ENCODE data around the gene CAMK1G. TPM values are rescaled to one million over a fixed set of nuclear protein-coding genes. Genes with fewer than 3 reads are reported as not detected.
A peak's percentile ranks its signal among the peaks of the same experiment; 100 is the strongest.

Gene CAMK1G
- total and polyA plus RNA-seq, 10 of the 15 experiments (the other 5 are each of a cell fraction or from before 2014, with no cell fraction given) = 0.18 to 0.20 TPM; not detected in 8

DNA sequence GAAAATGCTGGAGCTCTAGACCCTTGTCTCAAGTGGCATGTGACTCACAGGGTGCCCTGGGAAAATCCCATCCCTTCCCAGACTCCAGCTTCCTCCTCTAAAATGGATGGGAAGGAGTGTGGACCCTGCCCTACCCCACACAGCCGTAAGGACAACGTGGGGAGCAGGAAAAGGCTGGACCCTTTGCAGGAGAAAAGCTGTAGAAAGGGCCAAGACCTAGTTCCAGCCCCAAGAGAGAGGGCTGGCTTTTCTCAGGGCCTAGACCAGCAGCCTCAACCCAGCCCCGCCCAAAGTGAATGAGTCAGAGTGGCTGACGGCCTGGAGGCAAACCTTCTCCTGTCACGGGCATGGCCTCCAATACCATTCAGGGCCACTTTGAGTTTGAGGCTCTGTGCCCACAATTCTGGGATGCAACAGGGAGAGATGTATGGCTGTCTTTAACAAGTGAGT, 67.6 kb downstream of the CAMK1G start (continued):
- no peak for TF ChIP-seq MXI1 (IDR thresholded peaks at IDR 0.05; ENCODE audit: low read depth, low read length)
- TF ChIP-seq, protein P1, sequence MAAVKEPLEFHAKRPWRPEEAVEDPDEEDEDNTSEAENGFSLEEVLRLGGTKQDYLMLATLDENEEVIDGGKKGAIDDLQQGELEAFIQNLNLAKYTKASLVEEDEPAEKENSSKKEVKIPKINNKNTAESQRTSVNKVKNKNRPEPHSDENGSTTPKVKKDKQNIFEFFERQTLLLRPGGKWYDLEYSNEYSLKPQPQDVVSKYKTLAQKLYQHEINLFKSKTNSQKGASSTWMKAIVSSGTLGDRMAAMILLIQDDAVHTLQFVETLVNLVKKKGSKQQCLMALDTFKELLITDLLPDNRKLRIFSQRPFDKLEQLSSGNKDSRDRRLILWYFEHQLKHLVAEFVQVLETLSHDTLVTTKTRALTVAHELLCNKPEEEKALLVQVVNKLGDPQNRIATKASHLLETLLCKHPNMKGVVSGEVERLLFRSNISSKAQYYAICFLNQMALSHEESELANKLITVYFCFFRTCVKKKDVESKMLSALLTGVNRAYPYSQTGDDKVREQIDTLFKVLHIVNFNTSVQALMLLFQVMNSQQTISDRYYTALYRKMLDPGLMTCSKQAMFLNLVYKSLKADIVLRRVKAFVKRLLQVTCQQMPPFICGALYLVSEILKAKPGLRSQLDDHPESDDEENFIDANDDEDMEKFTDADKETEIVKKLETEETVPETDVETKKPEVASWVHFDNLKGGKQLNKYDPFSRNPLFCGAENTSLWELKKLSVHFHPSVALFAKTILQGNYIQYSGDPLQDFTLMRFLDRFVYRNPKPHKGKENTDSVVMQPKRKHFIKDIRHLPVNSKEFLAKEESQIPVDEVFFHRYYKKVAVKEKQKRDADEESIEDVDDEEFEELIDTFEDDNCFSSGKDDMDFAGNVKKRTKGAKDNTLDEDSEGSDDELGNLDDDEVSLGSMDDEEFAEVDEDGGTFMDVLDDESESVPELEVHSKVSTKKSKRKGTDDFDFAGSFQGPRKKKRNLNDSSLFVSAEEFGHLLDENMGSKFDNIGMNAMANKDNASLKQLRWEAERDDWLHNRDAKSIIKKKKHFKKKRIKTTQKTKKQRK (IDR thresholded peaks at IDR 0.05; ENCODE audit: low read depth, low read length) = no peak
- TF ChIP-seq RAD21 (IDR thresholded peaks at IDR 0.05; ENCODE audit: insufficient read depth, low read depth, low read length) = no peak
- TF ChIP-seq POLR2AphosphoS5 (IDR thresholded peaks at IDR 0.05; ENCODE audit: low read length) = no peak
- TF ChIP-seq CREM (IDR thresholded peaks at IDR 0.05; ENCODE audit: low read depth) = no peak
- TF ChIP-seq BCL11A (IDR thresholded peaks at IDR 0.05; ENCODE audit: low read depth, low read length) = no peak
- TF ChIP-seq, protein P2, sequence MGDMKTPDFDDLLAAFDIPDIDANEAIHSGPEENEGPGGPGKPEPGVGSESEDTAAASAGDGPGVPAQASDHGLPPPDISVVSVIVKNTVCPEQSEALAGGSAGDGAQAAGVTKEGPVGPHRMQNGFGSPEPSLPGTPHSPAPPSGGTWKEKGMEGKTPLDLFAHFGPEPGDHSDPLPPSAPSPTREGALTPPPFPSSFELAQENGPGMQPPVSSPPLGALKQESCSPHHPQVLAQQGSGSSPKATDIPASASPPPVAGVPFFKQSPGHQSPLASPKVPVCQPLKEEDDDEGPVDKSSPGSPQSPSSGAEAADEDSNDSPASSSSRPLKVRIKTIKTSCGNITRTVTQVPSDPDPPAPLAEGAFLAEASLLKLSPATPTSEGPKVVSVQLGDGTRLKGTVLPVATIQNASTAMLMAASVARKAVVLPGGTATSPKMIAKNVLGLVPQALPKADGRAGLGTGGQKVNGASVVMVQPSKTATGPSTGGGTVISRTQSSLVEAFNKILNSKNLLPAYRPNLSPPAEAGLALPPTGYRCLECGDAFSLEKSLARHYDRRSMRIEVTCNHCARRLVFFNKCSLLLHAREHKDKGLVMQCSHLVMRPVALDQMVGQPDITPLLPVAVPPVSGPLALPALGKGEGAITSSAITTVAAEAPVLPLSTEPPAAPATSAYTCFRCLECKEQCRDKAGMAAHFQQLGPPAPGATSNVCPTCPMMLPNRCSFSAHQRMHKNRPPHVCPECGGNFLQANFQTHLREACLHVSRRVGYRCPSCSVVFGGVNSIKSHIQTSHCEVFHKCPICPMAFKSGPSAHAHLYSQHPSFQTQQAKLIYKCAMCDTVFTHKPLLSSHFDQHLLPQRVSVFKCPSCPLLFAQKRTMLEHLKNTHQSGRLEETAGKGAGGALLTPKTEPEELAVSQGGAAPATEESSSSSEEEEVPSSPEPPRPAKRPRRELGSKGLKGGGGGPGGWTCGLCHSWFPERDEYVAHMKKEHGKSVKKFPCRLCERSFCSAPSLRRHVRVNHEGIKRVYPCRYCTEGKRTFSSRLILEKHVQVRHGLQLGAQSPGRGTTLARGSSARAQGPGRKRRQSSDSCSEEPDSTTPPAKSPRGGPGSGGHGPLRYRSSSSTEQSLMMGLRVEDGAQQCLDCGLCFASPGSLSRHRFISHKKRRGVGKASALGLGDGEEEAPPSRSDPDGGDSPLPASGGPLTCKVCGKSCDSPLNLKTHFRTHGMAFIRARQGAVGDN (IDR thresholded peaks at IDR 0.05) = peak; percentile 57; the same call in 1 of the 2 replicates
- 0 out of 2 replicates have a peak, but pooled peaks have one; percentile 21 for TF ChIP-seq MTA2 (IDR thresholded peaks at IDR 0.05; ENCODE audit: low read depth)

Data from GM12878 (cell line).